IMR-90 (cell line): Measurements from ENCODE around the gene NCKAP5.

Experiments used
- CEBPB ChIP-seq: IDR thresholded peaks from 2 replicates; pipeline ENCODE4 v1.6.1; 2012; ENCODE audit warnings: low read depth, low read length, improper control_type of control experiment
- CTCF ChIP-seq: conservative IDR thresholded peaks from 2 replicates; pipeline ENCODE4 v1.5.1; 2012; ENCODE audit warnings: mild to moderate bottlenecking, low read depth, low read length, improper control_type of control experiment
- ELK1 ChIP-seq: fragments of 150-350 bp; IDR thresholded peaks from 2 replicates; pipeline ENCODE4 v1.6.1; 2016; ENCODE audit warnings: low read depth, mild to moderate bottlenecking, low read length, moderate library complexity, borderline replicate concordance
- POLR2A ChIP-seq: IDR thresholded peaks from 2 replicates; pipeline ENCODE4 v1.6.1; 2012; ENCODE audit warnings: mild to moderate bottlenecking, low read depth, low read length
- RAD21 ChIP-seq: IDR thresholded peaks from 2 replicates; pipeline ENCODE4 v1.6.1; 2012; ENCODE audit warnings: low read length, improper control_type of control experiment
- RCOR1 ChIP-seq: IDR thresholded peaks from 2 replicates; pipeline ENCODE4 v1.6.1; 2012; ENCODE audit warnings: mild to moderate bottlenecking, low read length, improper control_type of control experiment; ENCODE audit not compliant: insufficient replicate concordance

GRCh38 chr2:132789066-132789465 lies 779.2 kb downstream of the NCKAP5 start:
- no peak for TF ChIP-seq RAD21
- no peak for TF ChIP-seq POLR2A
- no peak for TF ChIP-seq CTCF
- no peak for TF ChIP-seq RCOR1
- no peak for TF ChIP-seq ELK1
- no peak for TF ChIP-seq CEBPB
